IPS DF 6.9 (cell line): ENCODE data around the gene TNS2.
A peak's percentile ranks its signal among the peaks of the same experiment; 100 is the strongest.

Experiments used
- DNase-seq: peaks from one replicate; pipeline ENCODE4 v3.0.0-alpha.2; 2013; ENCODE audit warnings: low read depth, low spot score
- H3K27ac ChIP-seq: one replicate; pipeline ENCODE4 v1.5.1; 2013; ENCODE audit warnings: low read length, control low read depth
- H3K27me3 ChIP-seq: 2 replicates; pipeline ENCODE4 v1.6.1; 2013; ENCODE audit warnings: mild to moderate bottlenecking, low read length; ENCODE audit not compliant: control insufficient read depth, insufficient read depth
- H3K36me3 ChIP-seq: 2 replicates; pipeline ENCODE4 v1.6.1; 2013; ENCODE audit warnings: low read length; ENCODE audit not compliant: control insufficient read depth, insufficient read depth
- H3K4me1 ChIP-seq: 2 replicates; pipeline ENCODE4 v1.6.1; 2013; ENCODE audit warnings: low read length; ENCODE audit not compliant: control insufficient read depth, insufficient read depth
- H3K4me3 ChIP-seq: 2 replicates; pipeline ENCODE4 v1.5.1; 2013; ENCODE audit warnings: mild to moderate bottlenecking, low read length
- H3K9me3 ChIP-seq: 2 replicates; pipeline ENCODE4 v1.6.1; 2013; ENCODE audit warnings: low read length, inconsistent platforms; ENCODE audit not compliant: control insufficient read depth, insufficient read depth
- WGBS: extraction: QIAGEN DNeasy Blood & Tissue Kit; methylation state at CpG from one replicate; pipeline ENCODE4 v1.1.7; 2013; ENCODE audit warnings: mixed read lengths, missing lambda C conversion rate; ENCODE audit not compliant: insufficient read length, insufficient coverage; 5-methylcytosine and 5-hydroxymethylcytosine counted together

Gene TNS2

GRCh38 chr12:53096089-53096741 lies 46.4 kb downstream of the TNS2 start:
- H3K27ac ChIP-seq: no peak overlapping the region
- H3K36me3 ChIP-seq: no peaks in the 10 kb centered on the region
- peak overlapping the region; percentile 61; the same call in 1 of the 2 replicates for H3K4me3 ChIP-seq
- peaks cover 8% of the 10 kb centered on the region for H3K4me1 ChIP-seq
- DNase-seq: no peak
- H3K9me3 ChIP-seq: no peaks in the 10 kb centered on the region
- peaks cover 4% of the 10 kb centered on the region; the same call in 1 of the 2 replicates for H3K27me3 ChIP-seq
- WGBS: no CpG with 5 or more reads among the region's 11 CpGs

- no peak for DNase-seq
- Histone ChIP-seq H3K4me1 (peaks cover 8% of the 10 kb centered on the region), H3K9me3 (no peaks in the 10 kb centered on the region), H3K27ac (no peak overlapping the region), H3K4me3 (peak overlapping the region; percentile 61; the same call in 1 of the 2 replicates), H3K36me3 (no peaks in the 10 kb centered on the region), H3K27me3 (peaks cover 4% of the 10 kb centered on the region; the same call in 1 of the 2 replicates)
- no CpG with 5 or more reads among the region's 9 CpGs for WGBS
Observed at GRCh38 chr12:53096759-53097158, 46.9 kb downstream of the TNS2 start.

- Histone ChIP-seq H3K27ac (no peak overlapping the region), H3K36me3 (no peaks in the 10 kb centered on the region), H3K9me3 (no peaks in the 10 kb centered on the region), H3K4me1 (peaks cover 8% of the 10 kb centered on the region), H3K4me3 (peak overlapping the region; percentile 61; the same call in 1 of the 2 replicates), H3K27me3 (peaks cover 4% of the 10 kb centered on the region; the same call in 1 of the 2 replicates)
- no peak for DNase-seq
- no CpG with 5 or more reads among the region's 9 CpGs for WGBS
Observed at GRCh38 chr12:53097207-53097563, 47.3 kb downstream of the TNS2 start.

DNA sequence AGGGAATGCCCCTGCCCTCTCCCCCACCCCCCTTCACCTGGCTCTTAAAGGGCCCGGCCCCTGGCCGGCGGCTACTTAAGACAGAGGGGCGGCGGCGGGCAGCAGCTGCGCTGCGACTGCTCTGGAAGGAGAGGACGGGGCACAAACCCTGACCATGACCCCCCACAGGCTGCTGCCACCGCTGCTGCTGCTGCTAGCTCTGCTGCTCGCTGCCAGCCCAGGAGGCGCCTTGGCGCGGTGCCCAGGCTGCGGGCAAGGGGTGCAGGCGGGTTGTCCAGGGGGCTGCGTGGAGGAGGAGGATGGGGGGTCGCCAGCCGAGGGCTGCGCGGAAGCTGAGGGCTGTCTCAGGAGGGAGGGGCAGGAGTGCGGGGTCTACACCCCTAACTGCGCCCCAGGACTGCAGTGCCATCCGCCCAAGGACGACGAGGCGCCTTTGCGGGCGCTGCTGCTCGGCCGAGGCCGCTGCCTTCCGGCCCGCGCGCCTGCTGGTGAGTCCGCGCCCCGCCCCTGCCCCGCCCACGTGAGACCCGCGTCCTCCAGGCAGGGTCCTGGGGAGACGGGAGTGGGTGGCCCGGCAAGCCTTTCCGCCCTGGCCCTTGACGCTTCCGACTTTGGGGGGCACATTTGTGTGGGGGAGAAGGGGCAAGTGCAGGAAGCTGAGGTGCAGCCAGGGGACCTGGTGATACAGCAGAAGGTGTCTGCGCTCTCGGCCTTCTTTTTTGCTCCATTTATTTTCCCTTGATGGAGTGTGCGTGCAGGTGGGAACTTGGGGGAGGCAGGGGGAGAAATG lies 47.9 kb downstream of the TNS2 start, which contains the start of gene IGFBP6:
TSS of gene IGFBP6 (plus strand) at position 104 of the 790 bp plus-strand sequence. CDS start at position 155, 51 bp downstream.
- Histone ChIP-seq H3K36me3 (no peaks in the 10 kb centered on the region), H3K27ac (no peak within 1 kb of the TSS), H3K9me3 (no peaks in the 10 kb centered on the region), H3K4me3 (peak within 1 kb of the TSS; percentile 61), H3K4me1 (peaks cover 8% of the 10 kb centered on the region), H3K27me3 (peaks cover 4% of the 10 kb centered on the region; the same call in 1 of the 2 replicates)
- no CpG with 5 or more reads among the region's 51 CpGs for WGBS
- DNase-seq: no peak

- peak overlapping the region; percentile 61; the same call in 1 of the 2 replicates for H3K4me3 ChIP-seq
- H3K9me3 ChIP-seq: no peaks in the 10 kb centered on the region
- no peak for DNase-seq
- H3K4me1 ChIP-seq: peaks cover 8% of the 10 kb centered on the region
- H3K27me3 ChIP-seq: peaks cover 4% of the 10 kb centered on the region; the same call in 1 of the 2 replicates
- no peaks in the 10 kb centered on the region for H3K36me3 ChIP-seq
- H3K27ac ChIP-seq: no peak overlapping the region
- WGBS: no CpG with 5 or more reads among the region's 13 CpGs
Observed at GRCh38 chr12:53098354-53098981, 48.6 kb downstream of the TNS2 start.

- Histone ChIP-seq H3K36me3 (no peaks in the 10 kb centered on the region), H3K4me1 (peaks cover 8% of the 10 kb centered on the region), H3K27me3 (peaks cover 4% of the 10 kb centered on the region; the same call in 1 of the 2 replicates), H3K9me3 (no peaks in the 10 kb centered on the region), H3K4me3 (no peak overlapping the region), H3K27ac (no peak overlapping the region)
- no CpG with 5 or more reads among the region's 6 CpGs for WGBS
- DNase-seq: no peak
Observed at GRCh38 chr12:53099071-53099882, 49.4 kb downstream of the TNS2 start.

- Histone ChIP-seq H3K27me3 (peaks cover 4% of the 10 kb centered on the region; the same call in 1 of the 2 replicates), H3K4me1 (peaks cover 8% of the 10 kb centered on the region)
- no CpG with 5 or more reads among the region's 13 CpGs for WGBS
Observed at GRCh38 chr12:53100466-53101151, 50.7 kb downstream of the TNS2 start.

DNA sequence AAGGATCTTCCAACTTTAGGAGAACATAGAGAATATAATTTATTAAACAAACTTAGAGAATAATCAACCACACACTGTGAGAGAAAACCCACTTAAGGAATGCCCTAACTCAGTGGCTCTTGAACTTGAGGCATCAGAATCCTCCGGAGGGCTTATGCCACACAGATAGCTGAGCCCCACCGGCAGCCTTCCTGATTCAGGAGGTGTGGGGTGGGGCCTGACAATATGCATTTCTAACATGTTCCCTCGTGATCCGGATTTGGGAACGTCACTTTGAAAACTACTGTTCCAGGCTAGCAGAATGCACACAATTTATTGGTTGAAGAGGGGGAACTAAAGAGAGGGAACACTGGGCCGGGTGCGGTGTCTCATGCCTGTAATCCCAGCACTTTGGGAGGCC lies 51.4 kb downstream of the TNS2 start:
- no peak for DNase-seq
- H3K9me3 ChIP-seq: no peaks in the 10 kb centered on the region
- no peak overlapping the region for H3K27ac ChIP-seq
- no peaks in the 10 kb centered on the region for H3K36me3 ChIP-seq
- H3K27me3 ChIP-seq: peaks cover 4% of the 10 kb centered on the region; the same call in 1 of the 2 replicates
- H3K4me3 ChIP-seq: no peak overlapping the region
- peaks cover 5% of the 10 kb centered on the region for H3K4me1 ChIP-seq
- WGBS: no CpG with 5 or more reads among the region's 7 CpGs

More at GRCh38 chr12:53100466-53101151, 50.7 kb downstream of the TNS2 start:
- no peak for DNase-seq
- Histone ChIP-seq H3K36me3 (no peaks in the 10 kb centered on the region), H3K4me3 (no peak overlapping the region), H3K27ac (no peak overlapping the region), H3K9me3 (no peaks in the 10 kb centered on the region)

GRCh38 chr12:53101931-53102781 lies 52.3 kb downstream of the TNS2 start:
- H3K4me1 ChIP-seq: peaks cover 3% of the 10 kb centered on the region; the same call in 1 of the 2 replicates
- H3K36me3 ChIP-seq: no peaks in the 10 kb centered on the region
- no peak overlapping the region for H3K27ac ChIP-seq
- H3K4me3 ChIP-seq: no peak overlapping the region
- H3K27me3 ChIP-seq: peaks cover 4% of the 10 kb centered on the region; the same call in 1 of the 2 replicates
- no CpG with 5 or more reads among the region's 12 CpGs for WGBS
- DNase-seq: no peak
- no peaks in the 10 kb centered on the region for H3K9me3 ChIP-seq
